CD8-positive, alpha-beta memory T cell (primary cell): ENCODE data around the gene MMP1. TPM values are rescaled to one million over a fixed set of nuclear protein-coding genes. Genes with fewer than 3 reads are reported as not detected.

ENCODE experiments used
- CTCF ChIA-PET: fragments of 350-600 bp; sonication (Branson Sonifier 250); formaldehyde crosslinking; loops from one replicate; lab custom pipeline; 2021; ENCODE audit warnings: antibody characterized with exemption; lab: Charles Lee
- POLR2A ChIA-PET: fragments of 350-600 bp; sonication (Branson Sonifier 250); formaldehyde crosslinking; loops from one replicate; lab custom pipeline; 2021; ENCODE audit warnings: antibody characterized with exemption; lab: Charles Lee
- DNase-seq, 5 donors: peaks; one replicate each; pipeline versions ENCODE4 v3.0.0 to v3.0.0-alpha.2; 2020 to 2022; ENCODE audit warnings: mixed read lengths in 1 of 5
- H3K27ac ChIP-seq: one replicate; pipeline ENCODE4 v1.7.0; 2013; ENCODE audit warnings: low read depth, mild to moderate bottlenecking, low read length, moderate library complexity
- H3K27me3 ChIP-seq: 2 replicates; pipeline ENCODE4 v1.7.0; 2013; ENCODE audit warnings: low read length, mild to moderate bottlenecking; ENCODE audit not compliant: insufficient read depth, poor library complexity, severe bottlenecking
- H3K36me3 ChIP-seq: 2 replicates; pipeline ENCODE4 v1.7.0; 2013; ENCODE audit warnings: mild to moderate bottlenecking, low read length, moderate library complexity; ENCODE audit not compliant: insufficient read depth
- H3K4me1 ChIP-seq: 2 replicates; pipeline ENCODE4 v1.7.0; 2013; ENCODE audit warnings: mild to moderate bottlenecking, low read length, moderate library complexity; ENCODE audit not compliant: insufficient read depth
- H3K4me3 ChIP-seq: 2 replicates; pipeline ENCODE4 v1.7.0; 2013; ENCODE audit warnings: mild to moderate bottlenecking, low read length
- H3K9me3 ChIP-seq: 2 replicates; pipeline ENCODE4 v1.7.0; 2013; ENCODE audit warnings: mild to moderate bottlenecking, low read length
- H3K27ac Mint-ChIP-seq, 8 donors: one replicate each; pipeline ENCODE4 v1.8.0; 2020 to 2021; ENCODE audit warnings: mixed read lengths in 8 of 8, mild to moderate bottlenecking in 6 of 8, inconsistent platforms in 3 of 8, moderate library complexity in 3 of 8
- H3K27me3 Mint-ChIP-seq, 2 donors: one replicate each; pipeline ENCODE4 v1.8.0; 2020 to 2021; ENCODE audit warnings: mixed read lengths in 2 of 2, mild to moderate bottlenecking in 1 of 2, moderate library complexity in 1 of 2
- H3K36me3 Mint-ChIP-seq, 3 donors: one replicate each; pipeline ENCODE4 v1.8.0; 2020 to 2021; ENCODE audit warnings: mixed read lengths in 3 of 3, inconsistent platforms in 1 of 3, mild to moderate bottlenecking in 1 of 3
- H3K4me1 Mint-ChIP-seq, 3 donors: one replicate each; pipeline ENCODE4 v1.8.0; 2020 to 2021; ENCODE audit warnings: mixed read lengths in 3 of 3, inconsistent platforms in 1 of 3, mild to moderate bottlenecking in 1 of 3
- H3K4me3 Mint-ChIP-seq, 7 donors: one replicate each; pipeline ENCODE4 v1.8.0; 2020 to 2021; ENCODE audit warnings: mixed read lengths in 7 of 7, mild to moderate bottlenecking in 6 of 7, moderate library complexity in 4 of 7, inconsistent platforms in 2 of 7
- H3K9me3 Mint-ChIP-seq, 5 donors: one replicate each; pipeline ENCODE4 v1.8.0; 2020 to 2022; ENCODE audit warnings: mixed read lengths in 5 of 5, mild to moderate bottlenecking in 3 of 5, moderate library complexity in 2 of 5, inconsistent platforms in 1 of 5
- polyA plus RNA-seq: library from polyadenylated mRNA; unstranded; fragments of 300-500 nt; fragmentation: Illumina TruSeq; gene quantifications from one replicate; pipeline ENCODE4 v1.2.3, GENCODE V29; 2021
- total RNA-seq, 2 experiments: library from RNA; stranded (reverse); gene quantifications; one replicate each; pipeline ENCODE4 v1.2.3, GENCODE V29; 2021

Gene MMP1
- total and polyA plus RNA-seq, 3 experiments from 2014 or later, result not detected

- Mint-ChIP-seq H3K27ac (no peak overlapping the region), H3K9me3 (peaks cover 0 to 1% (median 0%) of the 10 kb centered on the region in 5 donors), H3K27me3 (peaks cover 7 to 17% of the 10 kb centered on the region in 2 donors), H3K36me3 (no peaks in the 10 kb centered on the region), H3K4me1 (no peaks in the 10 kb centered on the region), H3K4me3 (no peak overlapping the region)
- Histone ChIP-seq H3K36me3 (no peaks in the 10 kb centered on the region), H3K4me3 (no peak overlapping the region), H3K9me3 (no peaks in the 10 kb centered on the region), H3K27ac (no peak overlapping the region), H3K27me3 (no peaks in the 10 kb centered on the region), H3K4me1 (no peaks in the 10 kb centered on the region)
- no peak for DNase-seq
- ChIA-PET CTCF (no interaction called here), POLR2A (no interaction called here)
Measured at GRCh38 chr11:102767800-102768199, 30.2 kb downstream of the MMP1 start.

GRCh38 chr11:102763440-102763839 lies 34.5 kb downstream of the MMP1 start:
- Mint-ChIP-seq H3K27ac (no peak overlapping the region), H3K4me3 (no peak overlapping the region), H3K36me3 (no peaks in the 10 kb centered on the region), H3K27me3 (peaks cover 4 to 6% of the 10 kb centered on the region in 2 donors), H3K9me3 (no peaks in the 10 kb centered on the region), H3K4me1 (no peaks in the 10 kb centered on the region)
- no peaks in the 10 kb centered on the region for H3K36me3 ChIP-seq
- DNase-seq, result no peak
- H3K27ac ChIP-seq, result no peak overlapping the region
- H3K27me3 ChIP-seq, result no peaks in the 10 kb centered on the region
- POLR2A ChIA-PET, result no interaction called here
- CTCF ChIA-PET, result no interaction called here
- H3K4me1 ChIP-seq, result no peaks in the 10 kb centered on the region
- H3K9me3 ChIP-seq, result no peaks in the 10 kb centered on the region
- no peak overlapping the region for H3K4me3 ChIP-seq

GRCh38 chr11:102762361-102762767 lies 35.6 kb downstream of the MMP1 start:
- no peaks in the 10 kb centered on the region for H3K9me3 Mint-ChIP-seq
- no peak for DNase-seq
- Histone ChIP-seq H3K27ac (no peak overlapping the region), H3K4me1 (no peaks in the 10 kb centered on the region), H3K27me3 (no peaks in the 10 kb centered on the region), H3K4me3 (no peak overlapping the region), H3K36me3 (no peaks in the 10 kb centered on the region), H3K9me3 (no peaks in the 10 kb centered on the region)
- H3K4me3 Mint-ChIP-seq, result no peak overlapping the region
- no peaks in the 10 kb centered on the region for H3K36me3 Mint-ChIP-seq
- no peaks in the 10 kb centered on the region for H3K4me1 Mint-ChIP-seq
- ChIA-PET POLR2A (no interaction called here), CTCF (no interaction called here)
- H3K27me3 Mint-ChIP-seq, result peaks cover 2 to 12% of the 10 kb centered on the region in 2 donors
- H3K27ac Mint-ChIP-seq, result no peak overlapping the region

DNA sequence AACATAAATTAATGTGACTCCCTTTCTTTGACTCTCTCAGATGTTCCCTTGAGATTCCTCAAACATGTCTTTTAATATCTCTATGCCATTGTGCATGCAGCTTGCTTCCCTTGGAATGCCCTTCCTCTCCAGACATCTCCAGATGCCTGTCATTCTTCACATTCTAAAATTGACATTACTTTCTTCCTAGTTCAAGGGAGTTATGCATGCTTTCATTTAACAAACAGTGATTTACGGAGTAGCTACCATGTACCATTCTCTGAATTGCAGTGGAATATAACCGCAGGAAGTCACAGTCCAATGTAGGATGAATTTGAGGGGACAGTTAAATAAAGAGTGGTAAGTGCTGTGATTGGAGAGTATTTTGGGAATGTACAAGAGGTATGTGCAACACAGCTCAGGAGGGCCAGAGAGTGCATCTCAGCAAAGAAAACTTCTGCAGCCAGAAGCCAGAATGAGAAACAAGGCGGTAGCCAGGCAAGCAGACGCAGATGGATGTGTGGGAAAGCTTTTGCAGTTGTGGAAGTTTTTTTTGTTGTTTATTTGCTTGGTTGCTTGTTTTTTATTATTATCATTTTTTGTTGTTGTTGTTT lies 36.2 kb downstream of the MMP1 start:
- POLR2A ChIA-PET, result no interaction called here
- CTCF ChIA-PET, result no interaction called here
- H3K4me3 Mint-ChIP-seq, result no peak overlapping the region
- H3K36me3 ChIP-seq, result no peaks in the 10 kb centered on the region
- H3K27ac ChIP-seq, result no peak overlapping the region
- no peak overlapping the region for H3K27ac Mint-ChIP-seq
- H3K4me3 ChIP-seq, result no peak overlapping the region
- H3K27me3 ChIP-seq, result no peaks in the 10 kb centered on the region
- no peaks in the 10 kb centered on the region for H3K4me1 ChIP-seq
- no peaks in the 10 kb centered on the region for H3K9me3 ChIP-seq
- no peaks in the 10 kb centered on the region for H3K4me1 Mint-ChIP-seq
- peaks cover 2 to 17% of the 10 kb centered on the region in 2 donors for H3K27me3 Mint-ChIP-seq
- H3K36me3 Mint-ChIP-seq, result no peaks in the 10 kb centered on the region
- DNase-seq, result no peak
- no peaks in the 10 kb centered on the region for H3K9me3 Mint-ChIP-seq

DNA sequence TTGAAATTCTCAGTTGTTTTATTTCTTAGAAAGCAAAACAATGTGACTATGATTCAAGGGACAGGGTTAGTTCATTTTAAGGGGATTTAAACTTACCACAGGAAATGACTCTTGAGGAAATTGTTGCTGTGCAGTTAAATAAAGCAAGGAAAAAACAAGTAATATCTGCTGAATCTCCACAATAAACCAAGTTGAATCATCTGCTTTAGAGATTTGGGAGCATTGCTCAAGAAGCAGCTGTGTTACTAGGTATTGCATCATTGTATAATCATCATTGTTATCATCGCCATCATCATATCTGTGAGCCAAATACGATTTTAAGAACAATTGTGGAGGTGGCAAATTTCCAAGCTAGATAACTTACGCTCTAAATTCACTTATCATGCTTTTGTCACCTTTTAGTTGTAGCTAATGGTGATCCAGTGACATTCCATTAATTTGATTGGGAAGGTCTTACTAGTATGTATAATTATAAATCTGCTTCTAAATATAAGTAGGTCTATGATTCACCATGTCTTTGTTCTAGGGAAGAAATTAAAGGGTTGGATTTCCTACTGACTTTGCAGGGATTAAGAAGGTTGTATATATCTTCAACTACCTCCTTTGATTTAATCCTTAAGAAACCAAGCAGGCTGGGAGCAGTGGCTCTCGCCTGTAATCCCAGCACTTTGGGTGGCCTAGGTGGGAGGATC lies 37.5 kb downstream of the MMP1 start:
- Mint-ChIP-seq H3K9me3 (no peaks in the 10 kb centered on the region), H3K4me3 (no peak overlapping the region), H3K36me3 (no peaks in the 10 kb centered on the region), H3K27ac (no peak overlapping the region), H3K27me3 (peaks cover 6 to 24% of the 10 kb centered on the region in 2 donors), H3K4me1 (no peaks in the 10 kb centered on the region)
- CTCF ChIA-PET, result no interaction called here
- Histone ChIP-seq H3K9me3 (no peaks in the 10 kb centered on the region), H3K27ac (no peak overlapping the region), H3K4me1 (no peaks in the 10 kb centered on the region), H3K27me3 (no peaks in the 10 kb centered on the region), H3K36me3 (no peaks in the 10 kb centered on the region), H3K4me3 (no peak overlapping the region)
- DNase-seq, result no peak
- POLR2A ChIA-PET, result no interaction called here

DNA sequence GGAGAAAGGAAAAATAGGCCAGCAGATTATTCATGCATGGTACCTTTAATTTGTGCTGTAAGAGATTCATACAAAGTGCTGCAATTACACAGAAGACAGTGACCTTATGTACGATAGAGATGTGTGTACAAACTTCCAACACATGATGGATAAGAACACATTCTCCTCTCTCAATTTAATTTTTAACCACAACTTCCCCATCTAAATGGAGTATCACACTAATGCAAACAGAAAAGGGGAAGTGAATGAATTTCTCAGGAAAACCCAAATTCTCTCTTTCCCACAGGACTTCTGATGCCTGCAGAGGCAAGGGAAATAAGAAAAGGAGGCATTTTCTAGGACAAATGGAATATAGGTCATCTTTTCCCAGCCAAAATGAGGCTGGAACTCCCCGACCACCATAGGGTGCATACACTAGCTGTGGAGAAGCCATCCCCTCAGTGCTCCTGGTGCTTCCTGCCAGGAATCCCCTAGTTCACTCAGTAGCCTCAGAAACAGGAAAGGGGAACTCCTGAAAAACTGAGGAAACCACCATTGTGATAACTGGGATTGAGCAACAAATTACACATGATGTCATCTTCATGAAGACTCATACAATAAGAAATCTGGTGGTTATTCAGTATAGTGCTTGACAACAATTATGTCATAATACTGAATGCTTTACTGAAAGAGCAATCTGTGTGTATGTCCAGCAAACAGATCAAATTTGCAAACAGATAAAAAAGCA lies 40.0 kb downstream of the MMP1 start:
- Mint-ChIP-seq H3K9me3 (no peaks in the 10 kb centered on the region), H3K4me1 (no peaks in the 10 kb centered on the region), H3K4me3 (no peak overlapping the region), H3K36me3 (no peaks in the 10 kb centered on the region), H3K27me3 (peaks cover 9 to 37% of the 10 kb centered on the region in 2 donors), H3K27ac (no peak overlapping the region)
- POLR2A ChIA-PET, result no interaction called here
- Histone ChIP-seq H3K4me3 (no peak overlapping the region), H3K36me3 (no peaks in the 10 kb centered on the region), H3K9me3 (no peaks in the 10 kb centered on the region), H3K27ac (no peak overlapping the region), H3K4me1 (no peaks in the 10 kb centered on the region), H3K27me3 (no peaks in the 10 kb centered on the region)
- CTCF ChIA-PET, result no interaction called here
- DNase-seq, result no peak

- peaks cover 13 to 54% of the 10 kb centered on the region in 2 donors for H3K27me3 Mint-ChIP-seq
- Histone ChIP-seq H3K9me3 (no peaks in the 10 kb centered on the region), H3K27me3 (no peaks in the 10 kb centered on the region), H3K27ac (no peak overlapping the region), H3K4me3 (no peak overlapping the region), H3K36me3 (no peaks in the 10 kb centered on the region), H3K4me1 (no peaks in the 10 kb centered on the region)
- no peaks in the 10 kb centered on the region for H3K4me1 Mint-ChIP-seq
- no peaks in the 10 kb centered on the region for H3K36me3 Mint-ChIP-seq
- ChIA-PET CTCF (no interaction called here), POLR2A (no interaction called here)
- no peak overlapping the region for H3K27ac Mint-ChIP-seq
- H3K9me3 Mint-ChIP-seq, result peaks cover 0 to 5% (median 4%) of the 10 kb centered on the region in 5 donors
- H3K4me3 Mint-ChIP-seq, result no peak overlapping the region
- DNase-seq, result no peak
Measured at GRCh38 chr11:102753267-102753666, 44.7 kb downstream of the MMP1 start.

GRCh38 chr11:102751673-102752072 lies 46.3 kb downstream of the MMP1 start:
- H3K9me3 ChIP-seq, result no peaks in the 10 kb centered on the region
- H3K27me3 Mint-ChIP-seq, result peaks cover 18 to 47% of the 10 kb centered on the region in 2 donors
- DNase-seq, result no peak
- ChIA-PET POLR2A (no interaction called here), CTCF (no interaction called here)
- no peak overlapping the region for H3K4me3 ChIP-seq
- H3K36me3 ChIP-seq, result no peaks in the 10 kb centered on the region
- no peaks in the 10 kb centered on the region for H3K27me3 ChIP-seq
- no peaks in the 10 kb centered on the region for H3K36me3 Mint-ChIP-seq
- H3K9me3 Mint-ChIP-seq, result peaks cover 0 to 9% (median 9%) of the 10 kb centered on the region in 5 donors
- H3K4me3 Mint-ChIP-seq, result no peak overlapping the region
- no peaks in the 10 kb centered on the region for H3K4me1 Mint-ChIP-seq
- no peaks in the 10 kb centered on the region for H3K4me1 ChIP-seq
- no peak overlapping the region for H3K27ac Mint-ChIP-seq
- no peak overlapping the region for H3K27ac ChIP-seq
